UCSD-AML1 (cell line): ENCODE data around the gene KHSRP.

Experiments used
- DNase-seq: peaks from one replicate; lab custom pipeline; 2025; ENCODE audit not compliant: unreplicated experiment; lab: John Stamatoyannopoulos, UW

KHSRP gene

DNA sequence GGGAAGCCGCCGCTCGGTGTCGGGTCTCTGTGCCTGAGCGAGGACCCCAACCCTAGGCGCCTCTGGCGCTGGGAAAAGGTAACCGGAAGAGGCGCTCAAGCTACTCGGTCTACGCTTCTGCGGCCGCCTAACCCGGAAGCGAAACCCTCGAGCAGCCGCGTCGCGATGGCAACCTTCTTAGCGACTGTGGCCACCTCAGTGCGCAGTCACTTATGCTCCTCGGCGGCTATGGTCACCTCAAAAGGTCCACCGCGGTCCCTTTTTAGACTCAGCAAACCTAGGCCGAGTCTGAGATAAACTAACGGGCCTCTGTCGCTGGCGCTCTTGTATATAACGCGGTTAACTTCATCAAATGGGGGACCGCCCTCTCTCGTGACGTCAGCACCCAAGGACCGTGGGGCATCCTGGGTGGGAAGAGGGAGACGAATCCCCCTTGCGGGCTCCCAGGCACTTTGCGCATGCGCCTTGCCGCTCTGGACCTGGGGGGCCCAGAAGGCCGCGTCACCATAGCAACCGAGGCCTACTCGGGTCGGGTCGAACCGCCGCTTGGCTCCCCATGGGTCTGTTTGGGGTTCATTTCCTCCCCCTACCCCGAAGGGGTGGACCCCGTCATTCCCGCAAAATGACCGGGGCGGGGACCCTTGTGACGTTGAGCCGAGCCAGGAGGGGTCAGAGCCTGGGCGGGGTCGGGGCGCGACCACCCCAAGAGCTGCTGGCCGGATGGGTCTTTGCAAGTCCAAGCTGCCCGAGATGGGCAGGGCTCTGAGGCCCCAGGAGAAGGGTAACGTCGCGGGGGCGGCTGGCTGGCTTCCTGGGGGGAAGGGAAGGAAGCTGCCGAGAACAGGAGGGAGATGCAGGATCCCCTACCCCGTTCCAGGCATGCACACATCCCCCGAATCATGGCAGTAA lies 31.3 kb downstream of the KHSRP start, which contains the start of gene GTF2F1:
GTF2F1 (minus strand) TSS at position 91 of the 909 bp plus-strand sequence. CDS start 169 bp downstream, outside the sequence.
- DNase-seq: peak; percentile 96

- DNase-seq: peak; percentile 36
Measured at GRCh38 chr19:6392221-6393073, 32.2 kb downstream of the KHSRP start.

DNA sequence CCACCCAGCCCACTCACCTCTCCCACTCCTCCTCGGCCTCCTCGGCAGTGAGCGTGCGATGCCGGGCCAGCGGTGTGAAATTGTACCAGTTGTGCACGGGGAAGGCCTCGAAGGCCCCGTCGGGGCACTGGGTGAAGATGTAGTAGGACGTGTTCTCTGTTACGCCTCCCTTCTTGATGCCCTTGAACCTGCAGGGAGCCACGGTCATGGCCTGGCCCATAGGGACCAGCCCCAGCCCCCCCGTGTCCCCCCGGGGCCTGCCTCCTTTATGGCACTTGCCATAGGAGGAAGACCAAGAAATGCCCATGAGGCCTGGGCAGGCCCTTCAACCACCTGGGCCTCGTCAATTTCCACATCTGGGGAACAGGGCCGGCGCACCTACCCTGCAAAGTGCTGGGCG lies 37.2 kb downstream of the KHSRP start:
- DNase-seq: no peak

- no peak for DNase-seq
Measured at GRCh38 chr19:6384381-6384780, 40.2 kb downstream of the KHSRP start.

DNA sequence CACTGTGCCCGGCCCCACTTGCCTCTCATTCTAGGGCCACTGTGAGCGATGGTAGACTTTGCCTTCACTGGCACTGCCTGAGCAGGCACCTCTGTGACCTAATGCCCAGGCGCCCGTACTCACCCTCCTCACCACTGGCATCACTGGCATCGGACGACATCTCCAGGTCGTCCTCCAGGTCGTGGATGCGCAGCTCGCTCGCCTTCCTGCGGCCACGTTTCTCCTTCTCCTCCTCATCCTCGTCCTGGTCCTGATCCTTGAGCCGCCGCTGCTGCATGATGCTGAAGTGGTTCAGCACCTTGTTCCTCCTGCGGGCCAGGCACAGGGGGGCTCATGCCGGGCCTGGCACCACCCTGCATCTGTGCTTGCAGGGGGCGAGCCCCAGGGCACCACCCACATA lies 41.4 kb downstream of the KHSRP start:
- no peak for DNase-seq

GRCh38 chr19:6381030-6381750 lies 43.4 kb downstream of the KHSRP start:
- DNase-seq: no peak

GRCh38 chr19:6379744-6380143 lies 44.9 kb downstream of the KHSRP start:
- no peak for DNase-seq

GRCh38 chr19:6378486-6378885 lies 46.1 kb downstream of the KHSRP start:
- DNase-seq: no peak

- no peak for DNase-seq
Measured at GRCh38 chr19:6378041-6378440, 46.6 kb downstream of the KHSRP start.

DNA sequence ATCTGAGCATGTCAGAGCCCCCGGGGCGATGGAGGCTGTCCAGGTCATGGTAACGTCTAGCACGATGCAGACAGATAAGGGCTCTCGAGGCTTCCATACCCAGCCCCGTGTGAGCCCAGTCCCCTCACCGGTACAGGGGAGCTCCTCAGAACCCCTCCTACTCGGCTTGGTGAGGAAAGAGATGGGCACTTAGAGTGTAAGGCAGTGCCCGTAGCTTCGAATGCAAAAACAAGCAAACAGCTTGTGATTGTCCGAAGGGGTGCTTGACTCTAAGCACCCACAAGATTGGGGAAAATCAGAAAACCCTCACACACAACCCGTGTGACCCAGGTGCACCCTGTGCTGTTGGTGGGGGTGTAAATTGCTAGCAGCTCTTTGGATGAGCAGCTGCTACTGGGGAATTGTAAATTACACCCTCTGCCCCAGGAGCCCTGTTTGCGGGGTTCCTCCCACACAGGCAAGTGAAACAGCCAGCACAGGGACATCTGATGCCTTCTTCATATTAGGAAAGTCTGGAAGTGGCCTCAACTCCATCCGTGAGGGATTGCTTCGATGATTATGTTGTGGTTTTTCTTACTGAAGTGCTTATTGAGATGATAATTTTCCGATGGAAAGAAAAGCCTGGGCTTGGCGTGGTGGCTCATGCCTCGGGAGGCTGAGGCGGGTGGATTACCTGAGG lies 48.0 kb downstream of the KHSRP start:
- DNase-seq: no peak

- DNase-seq: no peak
Measured at GRCh38 chr19:6375411-6376010, 49.1 kb downstream of the KHSRP start, which contains the start of gene PSPN. PSPN (minus strand) TSS chr19:6375933; CDS start chr19:6375849, 84 bp downstream.

DNA sequence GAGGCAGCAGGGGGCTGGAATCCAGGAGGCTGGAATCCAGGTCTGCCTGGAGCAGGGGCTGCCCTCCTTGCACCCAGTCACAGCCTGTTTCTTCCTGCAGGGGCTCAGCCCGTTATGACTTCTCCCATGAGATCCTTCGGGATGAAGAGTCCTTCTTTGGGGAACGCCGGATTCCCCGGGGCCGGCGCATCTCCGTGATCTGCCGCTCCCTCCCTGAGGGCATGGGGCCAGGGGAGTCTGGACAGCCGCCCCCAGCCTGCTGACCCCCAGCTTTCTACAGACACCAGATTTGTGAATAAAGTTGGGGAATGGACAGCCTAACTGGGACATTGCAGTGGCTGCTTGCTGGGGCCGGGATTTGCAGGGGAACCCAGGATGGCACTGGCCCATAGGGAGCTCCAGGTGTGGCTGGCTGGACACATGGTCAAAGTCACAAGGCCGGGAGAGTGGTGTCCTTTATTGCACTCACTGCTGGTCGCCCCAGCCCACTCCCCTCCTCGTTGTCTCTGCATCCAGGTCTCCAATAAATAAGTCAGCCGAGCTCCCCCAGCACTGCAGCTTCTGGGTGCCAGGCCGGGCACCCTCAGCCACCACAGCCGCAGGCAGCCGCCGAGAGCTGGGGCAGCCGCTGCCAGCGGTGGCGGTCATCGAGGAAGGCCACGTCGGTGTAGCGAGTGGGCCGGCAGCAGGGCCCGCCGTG lies 49.8 kb downstream of the KHSRP start:
- DNase-seq: no peak

GRCh38 chr19:6374161-6374709 lies 50.4 kb downstream of the KHSRP start:
- no peak for DNase-seq

- DNase-seq: no peak
Measured at GRCh38 chr19:6373813-6374108, 50.9 kb downstream of the KHSRP start.

- peak; percentile 99 for DNase-seq
Measured at GRCh38 chr19:6373096-6373812, 51.4 kb downstream of the KHSRP start.

DNA sequence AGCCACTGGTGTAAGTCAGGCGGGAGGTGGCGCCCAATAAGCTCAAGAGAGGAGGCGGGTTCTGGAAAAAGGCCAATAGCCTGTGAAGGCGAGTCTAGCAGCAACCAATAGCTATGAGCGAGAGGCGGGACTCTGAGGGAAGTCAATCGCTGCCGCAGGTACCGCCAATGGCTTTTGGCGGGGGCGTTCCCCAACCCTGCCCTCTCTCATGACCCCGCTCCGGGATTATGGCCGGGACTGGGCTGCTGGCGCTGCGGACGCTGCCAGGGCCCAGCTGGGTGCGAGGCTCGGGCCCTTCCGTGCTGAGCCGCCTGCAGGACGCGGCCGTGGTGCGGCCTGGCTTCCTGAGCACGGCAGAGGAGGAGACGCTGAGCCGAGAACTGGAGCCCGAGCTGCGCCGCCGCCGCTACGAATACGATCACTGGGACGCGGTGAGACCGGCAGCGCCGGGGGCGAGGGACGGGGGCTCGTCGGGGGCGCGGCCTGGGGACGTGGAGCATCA lies 52.0 kb downstream of the KHSRP start, which contains the start of gene ALKBH7:
ALKBH7 (plus strand) TSS at position 201 of the 502 bp plus-strand sequence; CDS start at position 228, 27 bp downstream.
- DNase-seq: peak; percentile 95

- no peak for DNase-seq
Measured at GRCh38 chr19:6364353-6364752, 60.3 kb downstream of the KHSRP start.
